D721Med (cell line): Measurements from ENCODE around the gene WIPF2.

ENCODE experiments used
- DNase-seq: peaks from one replicate; pipeline ENCODE4 v3.0.0; 2011; ENCODE audit warnings: low spot score; ENCODE audit not compliant: insufficient read length
- FAIRE-seq: peaks from 2 replicates; lab custom pipeline; 2011; peaks lifted over from hg19 to GRCh38; lab: Jason Lieb, UNC
- CTCF ChIP-seq: IDR thresholded peaks from 2 replicates; pipeline ENCODE4 v1.5.1; 2012; ENCODE audit warnings: mild to moderate bottlenecking, control low read depth; ENCODE audit not compliant: insufficient read depth; ENCODE audit errors: missing control alignments

WIPF2 gene

GRCh38 chr17:40330850-40331470, 111.9 kb downstream of the WIPF2 start:
- DNase-seq (no peak), FAIRE-seq (no peak)
- TF ChIP-seq CTCF: no peak

- FAIRE-seq (no peak), DNase-seq (no peak)
- no peak for TF ChIP-seq CTCF
These were observed 112.9 kb downstream of the WIPF2 start for GRCh38 chr17:40331743-40332641.
